ENCODE results near the gene KLC3. TPM values are rescaled to one million over a fixed set of nuclear protein-coding genes. Genes with fewer than 3 reads are reported as not detected.

KLC3 gene
- total RNA-seq, 1 experiment from 2014 or later, result 23.4 TPM

DNA sequence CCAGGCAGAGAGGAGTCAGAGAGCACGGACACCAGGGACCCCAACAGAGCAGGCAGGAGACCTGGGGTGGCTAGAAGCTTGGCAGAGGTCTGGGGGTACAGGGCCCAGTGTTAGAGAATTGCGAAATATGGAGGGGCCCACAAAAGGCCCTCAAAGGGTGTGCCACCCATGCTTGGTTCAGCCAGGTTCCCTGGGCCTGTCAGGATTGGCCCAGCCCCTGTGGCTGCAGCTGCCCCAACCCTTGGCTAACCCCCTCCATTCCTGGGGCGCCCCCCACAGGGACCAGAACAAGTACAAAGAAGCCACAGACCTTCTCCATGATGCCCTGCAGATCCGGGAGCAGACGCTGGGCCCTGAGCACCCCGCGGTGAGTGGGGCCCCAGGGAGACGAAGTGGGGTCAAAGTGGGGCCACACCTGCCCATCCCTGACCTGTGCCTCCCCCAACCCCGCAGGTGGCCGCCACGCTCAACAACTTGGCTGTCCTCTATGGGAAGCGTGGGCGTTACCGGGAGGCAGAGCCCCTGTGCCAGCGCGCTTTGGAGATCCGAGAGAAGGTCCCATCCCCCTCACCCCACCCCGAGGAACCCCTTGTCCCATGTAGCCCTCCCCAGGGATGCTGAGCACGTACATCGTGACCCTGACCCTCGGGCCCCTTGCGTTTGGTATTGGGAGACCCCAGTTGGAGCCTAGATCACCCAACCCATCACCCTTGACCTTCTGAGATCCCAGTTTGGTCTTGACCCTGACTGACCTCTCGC, 8.0 kb downstream of the KLC3 start:
- Histone ChIP-seq H3K4me3 (ENCODE audit: low read length) (no peak overlapping the region), H3K27ac (ENCODE audit: low read length) (no peak overlapping the region), H3K36me3 (ENCODE audit: low read depth, low read length) (no peaks in the 10 kb centered on the region), H3K9me3 (ENCODE audit: low read length) (no peaks in the 10 kb centered on the region), H2AFZ (ENCODE audit: low read length) (no peak overlapping the region), H3F3A (ENCODE audit: low read length, unreplicated experiment) (no peaks in the 10 kb centered on the region), H3K4me2 (ENCODE audit: low read length) (no peak overlapping the region), H4K20me1 (ENCODE audit: low read length) (no peaks in the 10 kb centered on the region), H3K27me3 (ENCODE audit: low read length) (no peaks in the 10 kb centered on the region), H3K9me2 (replicated peaks; ENCODE audit: low read length) (no peaks in the 10 kb centered on the region), H3K9ac (ENCODE audit: low read length) (no peak overlapping the region), H3K79me2 (ENCODE audit: low read length) (no peaks in the 10 kb centered on the region), H3K4me1 (ENCODE audit: insufficient read depth, low read length) (no peaks in the 10 kb centered on the region)
- ATAC-seq (no peak; the same call in 1 of the 2 replicates), DNase-seq (no peak)
- intact Hi-C loops (cut with micrococcal nuclease), result no loop called here
- ChIA-PET CTCF (no interaction called here), POLR2A (ENCODE audit: unreplicated experiment) (no interaction called here)
- BruUV-seq (replicated peaks), result no TSS peak
- no peak for TF ChIP-seq EZH2 (IDR thresholded peaks at IDR 0.05; ENCODE audit: low read length, unreplicated experiment)
- TF ChIP-seq CTCF (conservative IDR thresholded peaks at IDR 0.05; ENCODE audit: low read depth, low read length), result no peak
- TF ChIP-seq EZH2phosphoT487 (IDR thresholded peaks at IDR 0.05; ENCODE audit: borderline replicate concordance, low read length), result no peak

DNA sequence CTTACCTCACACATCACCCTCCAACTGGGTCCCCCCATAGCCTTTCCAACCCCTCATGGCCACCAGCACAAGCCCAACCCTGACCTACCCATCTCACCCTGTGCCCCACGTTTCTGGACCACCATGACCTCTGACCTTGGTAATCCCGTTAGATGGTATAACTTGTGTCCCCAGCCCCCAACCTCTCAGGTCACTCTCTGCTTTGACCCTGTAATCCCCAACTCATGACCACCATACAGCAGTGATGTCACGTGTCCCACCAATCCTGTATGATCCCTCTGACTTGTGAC, 8.5 kb downstream of the KLC3 start:
- Histone ChIP-seq H3K9me3 (ENCODE audit: low read length) (no peaks in the 10 kb centered on the region), H4K20me1 (ENCODE audit: low read length) (no peaks in the 10 kb centered on the region), H3K4me3 (ENCODE audit: low read length) (no peak overlapping the region), H3K79me2 (ENCODE audit: low read length) (no peaks in the 10 kb centered on the region), H3K27me3 (ENCODE audit: low read length) (no peaks in the 10 kb centered on the region), H3K27ac (ENCODE audit: low read length) (no peak overlapping the region), H2AFZ (ENCODE audit: low read length) (no peak overlapping the region), H3K4me1 (ENCODE audit: insufficient read depth, low read length) (no peaks in the 10 kb centered on the region), H3F3A (ENCODE audit: low read length, unreplicated experiment) (no peaks in the 10 kb centered on the region), H3K9ac (ENCODE audit: low read length) (no peak overlapping the region), H3K36me3 (ENCODE audit: low read depth, low read length) (no peaks in the 10 kb centered on the region), H3K4me2 (ENCODE audit: low read length) (no peak overlapping the region), H3K9me2 (replicated peaks; ENCODE audit: low read length) (no peaks in the 10 kb centered on the region)
- ATAC-seq, result no peak
- DNase-seq, result no peak
- intact Hi-C loops (cut with micrococcal nuclease), result no loop called here
- CTCF ChIA-PET, result no interaction called here
- POLR2A ChIA-PET (ENCODE audit: unreplicated experiment), result no interaction called here
- TF ChIP-seq CTCF (conservative IDR thresholded peaks at IDR 0.05; ENCODE audit: low read depth, low read length), result no peak
- TF ChIP-seq EZH2 (IDR thresholded peaks at IDR 0.05; ENCODE audit: low read length, unreplicated experiment), result no peak
- TF ChIP-seq EZH2phosphoT487 (IDR thresholded peaks at IDR 0.05; ENCODE audit: borderline replicate concordance, low read length), result no peak
- BruUV-seq (replicated peaks), result no TSS peak

DNA sequence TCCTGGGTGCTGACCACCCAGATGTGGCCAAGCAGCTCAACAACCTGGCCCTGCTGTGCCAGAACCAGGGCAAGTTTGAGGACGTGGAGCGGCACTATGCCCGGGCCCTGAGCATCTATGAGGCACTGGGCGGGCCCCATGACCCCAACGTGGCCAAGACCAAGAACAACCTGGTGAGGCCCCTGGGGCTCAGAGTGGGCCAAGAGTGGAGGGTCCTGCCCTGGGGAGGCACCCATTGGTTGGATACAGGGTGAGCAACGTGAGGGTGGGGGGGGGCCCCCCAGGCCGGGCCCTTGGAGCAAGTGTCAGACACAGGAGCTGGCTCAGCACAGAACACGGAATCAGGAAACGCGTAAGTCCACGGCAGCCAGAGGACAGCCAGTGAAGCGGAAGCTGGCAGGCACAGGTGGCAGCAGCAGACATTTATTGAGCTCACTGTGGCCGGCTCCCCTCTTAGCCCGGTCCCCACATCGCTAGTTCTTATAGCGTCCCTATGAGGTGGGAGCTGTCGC, 8.9 kb downstream of the KLC3 start:
- DNase-seq (no peak), ATAC-seq (no peak)
- no peak overlapping the region for H3K9ac ChIP-seq (ENCODE audit: low read length)
- H3K27me3 ChIP-seq (ENCODE audit: low read length), result no peaks in the 10 kb centered on the region
- no peaks in the 10 kb centered on the region for H3K79me2 ChIP-seq (ENCODE audit: low read length)
- TF ChIP-seq EZH2phosphoT487 (IDR thresholded peaks at IDR 0.05; ENCODE audit: borderline replicate concordance, low read length) (no peak), EZH2 (IDR thresholded peaks at IDR 0.05; ENCODE audit: low read length, unreplicated experiment) (no peak), CTCF (conservative IDR thresholded peaks at IDR 0.05; ENCODE audit: low read depth, low read length) (no peak)
- no peaks in the 10 kb centered on the region for H3K4me1 ChIP-seq (ENCODE audit: insufficient read depth, low read length)
- H3K9me2 ChIP-seq (replicated peaks; ENCODE audit: low read length), result no peaks in the 10 kb centered on the region
- H3K9me3 ChIP-seq (ENCODE audit: low read length), result no peaks in the 10 kb centered on the region
- no peak overlapping the region for H3K27ac ChIP-seq (ENCODE audit: low read length)
- intact Hi-C loops (cut with micrococcal nuclease), result no loop called here
- no peak overlapping the region for H3K4me3 ChIP-seq (ENCODE audit: low read length)
- no peaks in the 10 kb centered on the region for H3K36me3 ChIP-seq (ENCODE audit: low read depth, low read length)
- no peaks in the 10 kb centered on the region for H3F3A ChIP-seq (ENCODE audit: low read length, unreplicated experiment)
- POLR2A ChIA-PET (ENCODE audit: unreplicated experiment), result no interaction called here
- BruUV-seq (replicated peaks), result no TSS peak
- no peak overlapping the region for H2AFZ ChIP-seq (ENCODE audit: low read length)
- no peaks in the 10 kb centered on the region for H4K20me1 ChIP-seq (ENCODE audit: low read length)
- no peak overlapping the region for H3K4me2 ChIP-seq (ENCODE audit: low read length)
- CTCF ChIA-PET, result no interaction called here
